Nucleus accumbens (tissue), 56 donors: ENCODE measurements around the gene PCBP2.
"Not testable (repeated sequence)": the region's sequence is repeated elsewhere in the genome, so short reads cannot be mapped to it uniquely, and the experiment has no call there.

ENCODE experiments used
- DNase-seq, 56 donors: peaks; one replicate each; lab custom pipeline; 2025; lab: John Stamatoyannopoulos, UW

The PCBP2 gene

GRCh38 chr12:53439582-53439981 lies 12.3 kb upstream of the PCBP2 start:
- DNase-seq: not testable (repeated sequence)

- peak; percentile 61 to 99 (median 96) for DNase-seq
Measured at GRCh38 chr12:53441040-53441833, 10.7 kb upstream of the PCBP2 start, which contains the start of gene PRR13. Gene PRR13, plus strand, starts transcription at chr12:53441734. Its CDS starts 981 bp downstream, at chr12:53442715.

- no peak for DNase-seq
Measured at GRCh38 chr12:53443955-53444354, 7.9 kb upstream of the PCBP2 start.

GRCh38 chr12:53444593-53445325 lies 7.1 kb upstream of the PCBP2 start:
- not testable (repeated sequence) for DNase-seq

- DNase-seq: no peak
Measured at GRCh38 chr12:53450936-53451335, 966 bp upstream of the PCBP2 start.

GRCh38 chr12:53452159-53453077 lies 516 bp downstream of the PCBP2 start:
- peak in 55 of 56 donors; percentile 37 to 91 (median 82) for DNase-seq

GRCh38 chr12:53453953-53454640 lies 2.2 kb downstream of the PCBP2 start:
- DNase-seq: no peak

- DNase-seq: no peak
Measured at GRCh38 chr12:53454707-53455106, 2.8 kb downstream of the PCBP2 start.

- DNase-seq: no peak
Measured at GRCh38 chr12:53456654-53457366, 4.9 kb downstream of the PCBP2 start.

- DNase-seq: no peak
Measured at GRCh38 chr12:53459097-53459496, 7.2 kb downstream of the PCBP2 start.

GRCh38 chr12:53461059-53461458 lies 9.2 kb downstream of the PCBP2 start:
- no peak for DNase-seq

GRCh38 chr12:53461591-53461990 lies 9.7 kb downstream of the PCBP2 start:
- no peak for DNase-seq

- no peak for DNase-seq
Measured at GRCh38 chr12:53462935-53463334, 11.0 kb downstream of the PCBP2 start.

- no peak for DNase-seq
Measured at GRCh38 chr12:53463802-53464560, 12.1 kb downstream of the PCBP2 start.

- no peak for DNase-seq
Measured at GRCh38 chr12:53464685-53465418, 12.9 kb downstream of the PCBP2 start.

- DNase-seq: no peak
Measured at GRCh38 chr12:53465679-53466078, 13.8 kb downstream of the PCBP2 start.

GRCh38 chr12:53466640-53467039 lies 14.7 kb downstream of the PCBP2 start:
- DNase-seq: no peak

GRCh38 chr12:53467082-53467481 lies 15.2 kb downstream of the PCBP2 start:
- DNase-seq: no peak
